HG03175 (cell line): ENCODE data around the gene LTBP1.
"Not testable (repeated sequence)": the region's sequence is repeated elsewhere in the genome, so short reads cannot be mapped to it uniquely, and the experiment has no call there.

ENCODE experiments used
- ATAC-seq: cut with Tn5 transposase; IDR thresholded peaks from one replicate; pipeline ENCODE4 v1.9.1; 2021; ENCODE audit warnings: mild to moderate bottlenecking, moderate library complexity; ENCODE audit not compliant: unreplicated experiment

LTBP1 gene

DNA sequence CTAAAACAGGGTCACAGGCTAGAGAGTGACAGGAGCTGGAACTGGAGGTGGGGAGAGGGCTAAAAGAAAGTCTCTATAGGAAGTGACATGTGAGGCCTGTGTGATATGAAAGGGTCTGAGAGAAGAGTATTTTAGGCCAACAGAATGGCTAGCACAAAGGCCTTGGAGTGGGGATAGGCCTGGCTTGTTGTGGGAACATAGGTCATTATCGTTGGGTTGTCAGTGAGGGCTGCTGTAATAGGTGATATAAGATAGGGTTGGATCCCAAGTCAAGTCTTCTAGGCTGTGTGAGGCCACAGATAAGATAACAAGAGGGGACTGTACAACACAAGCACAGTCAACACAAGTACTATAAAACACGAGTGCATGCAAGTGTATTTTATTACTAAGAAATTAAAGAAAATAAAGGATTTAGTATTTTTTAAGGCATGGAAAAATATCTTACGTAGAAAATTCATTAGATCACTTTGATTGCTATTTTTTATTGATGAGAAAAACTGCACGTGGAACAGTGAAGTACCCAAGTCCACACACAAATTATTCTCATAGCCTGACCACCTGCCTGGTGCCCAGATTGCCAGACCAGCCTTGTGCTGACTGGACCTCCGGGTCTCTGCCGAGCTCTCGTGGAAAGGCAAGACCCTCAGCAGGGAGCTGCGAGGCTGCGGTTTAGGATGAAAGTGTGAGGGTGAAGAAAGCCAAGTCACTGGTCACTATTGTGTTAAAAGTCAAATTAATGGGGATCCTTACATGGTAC is 14.1 kb downstream of the LTBP1 start:
- ATAC-seq, result no peak

DNA sequence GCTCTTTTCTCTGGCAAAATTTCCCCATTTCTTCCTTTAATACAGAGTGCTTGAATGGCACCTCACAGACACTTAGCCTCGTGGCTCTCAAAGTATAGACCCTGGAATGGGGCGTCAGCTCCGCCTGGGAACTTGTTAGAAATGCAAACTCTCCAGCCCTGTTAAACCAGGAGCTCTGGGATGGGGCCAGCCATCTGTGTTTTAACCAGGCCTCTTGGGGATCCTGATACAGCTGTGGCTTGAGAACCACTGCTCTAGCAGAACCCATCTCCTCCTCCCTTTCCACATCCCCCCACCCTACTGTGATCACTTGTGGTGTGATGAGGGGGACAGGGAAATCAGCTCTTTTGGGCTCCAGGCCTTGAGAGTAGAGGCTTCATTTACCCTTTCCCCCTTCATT is 15.9 kb downstream of the LTBP1 start:
- no peak for ATAC-seq

DNA sequence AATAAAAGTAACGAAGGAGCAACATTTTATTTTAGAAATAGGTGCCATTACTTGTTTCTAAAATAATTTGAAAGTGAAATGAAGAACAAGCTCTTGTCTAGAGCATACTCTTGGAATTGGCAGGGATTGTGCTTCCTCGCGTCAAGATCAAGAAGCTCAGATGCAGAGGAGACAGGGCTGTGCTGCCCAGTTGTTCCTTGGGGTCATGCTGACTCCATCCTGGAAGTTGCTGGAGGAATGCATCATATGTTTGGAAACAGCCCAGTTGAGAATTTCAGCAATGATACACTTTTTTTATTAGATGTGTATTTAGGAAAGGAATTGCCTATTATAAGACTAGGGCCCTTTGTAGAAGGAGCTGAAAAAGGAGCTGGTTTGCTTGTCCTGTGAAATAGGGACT is 17.2 kb downstream of the LTBP1 start:
- ATAC-seq, result no peak

DNA sequence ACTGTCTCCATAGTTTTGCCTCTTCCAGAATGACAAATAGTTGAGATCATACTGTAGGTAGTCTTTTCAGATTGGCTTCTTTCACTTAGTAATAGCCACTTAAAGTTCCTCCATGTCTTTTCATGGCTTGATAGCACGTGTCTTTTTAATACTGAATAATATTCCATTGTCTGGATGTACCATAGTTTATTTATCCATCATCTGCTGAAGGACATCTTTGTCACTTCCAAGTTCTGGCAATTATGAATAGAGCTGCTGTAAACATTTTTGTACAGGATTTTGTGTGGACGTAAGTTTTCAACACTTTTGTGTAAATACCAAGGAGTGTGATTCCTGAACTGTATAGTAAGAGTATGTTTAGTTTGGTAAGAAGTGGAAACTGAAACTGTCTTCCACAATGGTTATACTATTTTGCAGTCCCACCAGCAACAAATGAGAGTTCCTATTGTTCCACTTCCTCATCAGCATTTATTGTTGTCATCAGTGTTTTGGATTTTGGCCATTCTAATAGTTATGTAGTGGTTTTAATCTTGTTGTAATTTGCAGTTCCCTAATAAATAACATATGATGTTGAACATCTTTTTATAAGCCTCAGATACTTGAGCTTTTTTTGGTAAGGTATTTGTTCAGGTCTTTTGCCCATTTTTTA is 18.9 kb downstream of the LTBP1 start:
- ATAC-seq, result no peak

DNA sequence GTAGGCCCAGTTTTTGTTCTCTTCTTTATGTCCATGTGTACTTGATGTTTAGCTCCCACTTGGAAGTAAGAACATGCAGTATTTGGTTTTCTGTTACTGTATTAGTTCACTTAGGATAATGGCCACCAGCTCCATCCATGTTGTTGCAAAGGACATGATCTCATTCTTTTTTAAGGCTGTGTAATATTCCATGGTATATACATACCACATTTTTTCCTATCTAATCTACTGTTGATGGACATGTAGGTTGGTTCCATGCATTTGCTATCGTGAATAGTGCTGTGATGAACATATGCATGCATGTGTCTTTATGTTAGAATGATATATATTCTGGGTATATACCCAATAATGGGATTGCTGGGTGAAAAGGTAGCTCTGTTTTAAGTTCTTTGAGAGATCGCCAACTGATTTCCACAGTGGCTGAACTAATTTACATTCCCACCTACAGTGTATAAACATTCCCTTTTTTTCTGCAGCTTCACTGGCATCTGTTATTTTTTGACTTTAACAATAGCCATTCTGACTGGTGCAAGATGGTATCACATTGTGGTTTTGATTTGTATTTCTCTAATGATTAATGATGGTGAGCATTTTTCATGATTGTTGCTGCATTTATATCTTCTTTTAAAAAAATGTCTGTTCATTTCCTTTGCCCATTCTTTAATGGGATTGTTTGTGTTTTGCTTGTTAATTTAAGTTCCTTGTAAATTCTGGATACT is 22.9 kb downstream of the LTBP1 start:
- no peak for ATAC-seq

DNA sequence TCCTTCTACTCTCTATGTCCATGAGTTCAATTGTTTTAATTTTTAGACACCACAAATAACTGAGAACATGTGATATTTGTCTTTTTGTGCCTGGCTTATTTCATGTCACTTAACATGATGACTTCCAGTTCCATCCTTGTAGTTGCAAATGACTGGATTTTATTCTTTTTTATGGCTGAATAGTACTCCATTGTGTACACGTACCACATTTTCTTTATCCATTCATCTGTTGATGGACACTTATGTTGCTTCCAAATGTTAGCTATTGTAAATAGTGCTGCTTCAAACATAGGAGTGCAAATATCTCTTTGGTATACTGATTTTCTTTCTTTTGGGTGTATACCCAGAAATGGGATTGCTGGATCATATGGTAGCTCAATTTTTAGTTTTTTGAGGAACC is 27.0 kb downstream of the LTBP1 start:
- ATAC-seq, result not testable (repeated sequence)

DNA sequence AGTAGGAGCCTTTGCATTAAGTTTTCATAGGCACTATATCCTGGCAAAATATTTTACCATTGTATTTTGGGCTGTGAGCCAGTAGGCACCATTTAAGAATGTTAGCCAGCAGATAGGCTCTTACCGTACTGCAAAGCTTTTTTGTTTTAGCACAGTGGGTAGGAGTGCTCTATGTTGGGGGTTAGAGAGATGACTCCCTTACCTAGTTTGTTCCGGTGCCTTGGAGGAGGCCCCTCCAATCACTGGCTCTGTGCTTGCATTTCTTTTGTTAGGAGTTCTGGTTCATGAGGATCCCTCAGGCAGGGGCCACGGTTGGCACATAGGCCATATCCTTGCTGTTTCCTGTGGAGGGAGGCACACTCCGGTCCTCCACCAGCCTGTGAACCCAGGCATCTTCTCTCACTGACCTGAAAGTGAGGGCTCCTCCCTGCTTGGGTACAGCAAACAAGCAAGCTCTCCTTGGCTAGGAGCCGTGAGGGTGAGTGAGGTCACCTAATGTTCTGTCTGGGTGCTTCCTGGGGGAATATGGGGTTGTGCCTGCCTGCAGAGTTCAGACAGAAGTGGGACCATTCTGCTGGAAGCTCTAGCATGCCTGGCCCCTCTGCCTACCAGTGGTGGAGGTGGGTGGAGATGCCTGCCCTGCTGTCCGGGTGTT is 29.8 kb downstream of the LTBP1 start:
- no peak for ATAC-seq

DNA sequence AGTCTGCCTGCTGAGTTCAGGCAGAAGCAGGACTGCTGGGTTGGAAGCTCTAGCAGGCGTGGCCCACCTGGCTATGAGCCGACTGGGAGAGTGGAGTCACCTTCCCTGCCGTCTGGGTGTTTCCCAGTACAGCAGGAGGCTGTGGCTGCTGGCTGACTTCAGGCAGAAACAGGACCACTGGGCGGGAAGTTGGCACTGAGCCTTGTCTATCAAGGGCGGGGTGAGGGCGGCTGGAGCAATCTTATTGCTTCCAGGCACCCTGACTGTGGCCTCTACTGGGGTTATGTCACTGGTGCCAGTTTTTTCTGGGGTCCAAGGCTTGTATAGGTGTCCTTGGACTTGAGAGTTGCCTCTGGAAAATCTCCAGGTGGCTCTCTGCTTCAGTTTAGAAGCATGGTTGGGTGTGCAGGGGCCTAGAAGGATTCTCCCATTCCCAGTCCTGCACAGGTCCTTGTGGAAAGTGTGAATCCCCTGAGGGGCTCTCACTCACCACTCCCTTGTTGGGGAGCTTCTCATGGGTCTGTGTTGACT is 30.5 kb downstream of the LTBP1 start:
- ATAC-seq, result no peak

DNA sequence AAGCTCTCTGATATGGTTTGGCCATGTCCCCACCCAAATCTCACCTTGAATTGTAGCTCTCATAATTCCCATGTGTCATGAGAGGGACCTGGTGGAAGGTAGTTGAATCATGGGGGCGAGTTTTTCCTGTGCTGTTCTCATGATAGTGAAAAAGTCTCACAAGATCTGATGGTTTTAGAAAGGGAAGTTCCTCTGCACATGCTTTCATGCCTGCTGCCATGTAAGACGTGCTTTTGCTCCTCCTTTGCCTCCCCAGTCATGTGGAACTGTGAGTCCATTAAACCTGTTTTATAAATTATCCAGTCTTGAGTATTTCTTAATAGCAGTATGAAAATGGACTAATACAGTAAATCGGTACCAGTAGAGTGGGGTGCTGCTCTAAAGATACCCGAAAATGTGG is 34.9 kb downstream of the LTBP1 start:
- no peak for ATAC-seq

DNA sequence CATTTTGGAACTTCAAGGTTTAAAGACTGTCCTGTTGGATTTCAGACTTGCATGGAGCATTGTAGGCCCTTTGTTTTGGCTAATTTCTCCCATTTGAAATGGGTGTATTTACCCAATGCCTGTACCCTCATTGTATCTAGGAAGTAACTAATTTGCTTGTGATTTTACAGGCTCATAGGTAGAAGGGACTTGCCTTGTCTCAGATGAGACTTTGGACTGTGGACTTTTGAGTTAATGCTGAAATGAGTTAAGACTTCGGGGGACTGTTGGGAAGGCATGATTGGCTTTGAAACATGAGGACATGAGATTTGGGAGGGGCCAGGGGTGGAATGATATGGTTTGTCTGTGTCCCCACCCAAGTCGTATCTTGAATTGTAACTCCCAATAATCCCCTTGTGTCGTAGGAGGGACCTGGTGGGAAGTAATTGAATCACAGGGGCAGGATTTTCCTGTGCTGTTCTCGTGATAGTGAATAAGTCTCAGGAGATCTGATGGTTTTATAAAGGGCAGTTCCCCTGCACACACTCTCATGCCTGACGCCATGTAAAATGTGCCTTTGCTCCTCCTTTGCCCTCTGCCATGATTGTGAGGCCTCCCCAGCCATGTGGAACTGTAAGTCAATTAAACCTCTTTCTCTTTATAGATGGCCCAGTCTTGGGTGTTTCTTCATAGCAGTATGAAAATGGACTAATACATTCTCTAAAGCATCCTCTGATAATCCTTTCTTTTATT is 36.6 kb downstream of the LTBP1 start:
- not testable (repeated sequence) for ATAC-seq

DNA sequence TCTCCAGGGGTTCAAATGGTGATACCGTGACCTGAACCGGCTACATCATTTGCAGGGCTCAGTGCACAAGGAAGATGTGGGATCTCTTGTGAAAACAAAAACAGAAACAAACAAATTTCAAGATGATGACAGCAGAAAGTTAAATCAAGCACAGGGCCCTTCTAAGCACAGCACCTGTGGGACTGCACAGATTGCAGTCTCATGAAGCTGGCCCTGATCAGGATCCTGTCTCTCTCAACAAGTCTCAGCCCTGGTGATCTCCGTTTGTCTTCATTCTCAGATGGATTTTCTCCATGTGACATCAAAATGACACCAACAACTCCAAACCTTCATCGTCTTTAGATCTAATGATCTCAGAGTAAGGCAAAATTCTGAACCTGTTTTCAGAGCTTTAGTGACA is 39.7 kb downstream of the LTBP1 start:
- ATAC-seq, result no peak

DNA sequence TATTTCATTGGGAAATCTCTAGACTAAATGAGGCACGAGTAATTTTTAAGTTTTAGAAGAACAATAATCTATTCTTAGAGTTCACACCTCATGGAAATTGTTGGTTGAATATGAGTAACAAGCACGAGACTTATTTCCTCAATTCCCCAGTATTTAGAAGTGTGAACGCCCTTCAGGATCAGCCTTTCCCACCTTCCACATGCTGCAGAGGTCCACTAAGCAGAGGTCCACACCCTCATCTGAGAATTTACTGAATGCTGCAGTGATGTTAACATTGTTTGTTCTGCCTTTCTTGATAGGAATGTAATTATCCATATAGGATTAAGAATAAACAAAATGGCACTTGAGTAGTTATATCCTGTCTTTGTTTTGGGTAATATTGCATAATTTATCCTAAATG is 41.8 kb downstream of the LTBP1 start:
- no peak for ATAC-seq

DNA sequence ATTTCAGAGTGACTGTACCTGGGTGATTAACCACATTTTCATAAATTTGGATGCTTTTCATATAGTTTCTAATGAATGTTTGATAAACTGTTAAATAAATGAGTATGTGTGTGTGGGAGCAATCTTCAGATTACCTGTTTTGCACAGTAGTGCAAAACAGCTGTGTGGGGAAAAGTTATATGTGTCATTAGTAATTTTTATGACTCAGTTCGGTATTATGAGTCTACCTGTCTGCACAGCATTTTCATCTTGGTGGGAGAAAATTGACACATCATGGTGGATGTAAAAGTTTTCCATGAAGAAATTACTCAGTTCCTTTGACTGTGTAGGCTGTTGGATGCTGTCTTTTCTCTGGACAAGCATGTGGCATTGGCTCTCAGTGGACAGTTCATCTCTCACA is 43.8 kb downstream of the LTBP1 start:
- ATAC-seq, result no peak

DNA sequence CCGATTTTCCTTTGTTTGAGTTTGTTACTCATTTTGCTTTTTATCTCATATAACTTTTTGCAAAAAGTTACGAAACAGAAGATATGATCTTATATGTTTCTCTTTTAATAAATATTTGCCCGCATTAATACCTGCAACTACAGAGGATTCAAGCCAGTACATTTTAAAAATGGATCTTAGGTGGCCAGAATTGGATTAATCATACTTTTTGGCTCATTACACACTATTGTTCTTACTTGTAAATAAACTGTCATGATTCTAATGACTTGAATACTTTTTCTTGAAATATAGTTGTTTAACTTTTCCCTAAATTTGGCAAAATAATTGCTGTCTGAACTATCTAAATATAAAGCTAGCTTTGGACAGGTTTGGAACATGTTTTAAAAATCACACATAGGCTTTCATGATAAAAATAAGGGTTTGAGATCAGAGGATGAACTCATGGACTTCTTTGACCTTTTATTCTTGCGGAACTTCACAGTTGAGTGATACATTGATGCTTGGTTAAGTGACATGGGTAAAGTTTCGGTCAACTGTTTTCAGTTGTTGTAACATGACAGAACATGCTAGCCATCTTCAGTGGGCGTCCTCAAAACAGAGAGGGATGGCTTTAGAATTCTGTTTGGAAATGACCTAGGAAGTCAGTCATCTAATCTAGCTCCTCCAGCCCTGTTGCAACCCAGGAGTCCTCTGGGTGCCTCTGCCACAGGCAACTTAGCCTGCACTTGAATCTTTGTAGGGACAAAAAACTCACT is 44.5 kb downstream of the LTBP1 start:
- ATAC-seq, result no peak

DNA sequence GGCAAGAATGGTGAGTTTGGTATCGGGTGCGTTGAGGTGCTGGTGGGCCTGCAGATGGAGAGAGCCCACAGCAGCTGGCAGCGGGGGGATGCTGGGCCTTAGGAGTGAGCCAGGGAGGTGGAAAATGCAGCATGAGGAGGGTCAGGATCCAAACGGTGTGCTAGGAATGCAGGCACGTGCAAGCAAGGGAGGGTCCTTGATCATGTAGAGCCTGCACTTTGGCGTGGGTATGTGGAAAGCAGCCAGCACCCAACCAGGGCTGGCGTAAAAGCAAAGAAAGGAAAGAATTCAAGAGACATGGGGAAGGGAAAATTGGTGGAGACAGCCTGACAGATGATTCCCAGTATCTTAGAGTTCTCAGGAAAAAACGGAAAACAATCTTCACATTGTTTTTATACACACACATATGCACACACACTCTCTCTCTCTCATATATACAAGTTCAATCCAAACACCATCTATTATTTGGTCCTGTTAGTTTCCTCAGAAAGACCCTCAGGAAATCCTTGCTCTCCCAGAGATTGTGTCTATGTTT is 46.3 kb downstream of the LTBP1 start:
- ATAC-seq, result no peak

DNA sequence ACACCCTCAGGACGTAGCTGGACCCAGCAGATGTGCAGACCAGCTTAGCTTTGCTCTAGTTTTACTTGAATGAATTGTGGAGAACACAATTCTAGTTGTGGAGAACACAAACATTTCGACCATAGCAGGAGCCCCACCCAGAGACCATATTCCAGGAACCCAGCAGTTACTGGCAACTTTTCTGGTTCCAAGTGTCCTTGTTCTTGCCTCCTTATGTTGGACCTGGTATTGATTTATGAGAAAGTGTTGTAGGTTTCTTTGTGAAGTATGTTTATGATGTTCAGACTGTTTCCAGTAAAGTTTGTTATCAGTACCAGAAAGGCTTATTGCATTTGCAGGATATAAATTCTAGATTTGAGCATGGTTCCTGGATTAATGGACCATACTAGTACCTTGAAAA is 51.0 kb downstream of the LTBP1 start:
- no peak for ATAC-seq

DNA sequence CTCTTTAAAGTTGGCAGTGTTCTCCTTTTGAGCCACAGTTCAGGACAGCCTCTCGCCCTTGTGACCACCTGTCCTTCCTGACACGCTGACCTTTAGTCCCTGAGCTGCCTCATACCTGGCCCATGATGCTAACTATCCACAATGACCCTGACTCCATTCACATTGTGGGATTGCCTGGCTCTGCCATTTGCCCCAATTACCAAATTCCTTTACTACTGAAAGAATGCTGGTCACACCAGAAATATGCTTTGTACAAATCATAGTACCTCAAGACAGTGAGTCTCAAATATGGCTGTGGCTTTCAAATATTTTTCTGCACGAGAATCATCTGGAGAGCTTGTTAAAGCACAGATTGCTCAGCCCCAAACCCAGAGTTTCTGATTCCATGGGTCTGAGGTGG is 54.2 kb downstream of the LTBP1 start:
- ATAC-seq, result no peak

DNA sequence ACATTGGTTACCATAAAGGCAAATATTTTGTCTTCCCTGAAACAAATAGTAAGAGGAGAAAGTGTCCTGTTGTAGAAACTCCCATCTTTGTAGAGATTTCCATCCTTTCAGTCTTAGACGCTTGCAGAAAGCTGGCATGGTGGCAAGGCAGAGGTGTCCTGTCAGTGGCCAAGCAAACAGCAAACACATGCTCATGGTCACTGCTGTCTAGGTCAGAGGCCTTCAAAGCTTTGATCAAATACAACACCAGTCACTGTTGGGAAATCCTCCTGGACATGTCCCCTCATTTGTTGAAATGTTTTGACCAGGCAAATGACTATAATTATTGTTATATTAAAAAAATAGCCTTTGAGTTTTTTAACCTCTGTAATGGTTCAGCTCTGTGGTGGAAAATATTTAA is 55.1 kb downstream of the LTBP1 start:
- no peak for ATAC-seq

DNA sequence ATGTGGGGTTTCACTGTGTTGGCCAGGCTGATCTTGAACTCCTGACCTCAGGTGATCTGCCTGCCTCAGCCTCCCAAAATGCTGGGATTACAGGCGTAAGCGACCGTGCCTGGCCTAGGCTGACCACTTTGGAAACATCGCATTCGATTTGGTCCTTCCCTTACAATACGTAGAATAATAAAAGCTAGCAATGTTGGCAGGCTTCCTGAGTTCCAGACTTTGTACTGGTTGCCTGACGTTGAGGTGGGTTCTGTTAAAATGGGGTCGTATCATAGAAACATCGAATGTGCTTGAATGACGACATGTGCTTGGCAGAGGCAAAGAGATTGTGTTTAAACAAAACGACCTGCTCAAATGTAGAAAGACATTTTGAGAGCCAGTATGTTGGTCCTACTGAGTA is 56.1 kb downstream of the LTBP1 start:
- no peak for ATAC-seq

DNA sequence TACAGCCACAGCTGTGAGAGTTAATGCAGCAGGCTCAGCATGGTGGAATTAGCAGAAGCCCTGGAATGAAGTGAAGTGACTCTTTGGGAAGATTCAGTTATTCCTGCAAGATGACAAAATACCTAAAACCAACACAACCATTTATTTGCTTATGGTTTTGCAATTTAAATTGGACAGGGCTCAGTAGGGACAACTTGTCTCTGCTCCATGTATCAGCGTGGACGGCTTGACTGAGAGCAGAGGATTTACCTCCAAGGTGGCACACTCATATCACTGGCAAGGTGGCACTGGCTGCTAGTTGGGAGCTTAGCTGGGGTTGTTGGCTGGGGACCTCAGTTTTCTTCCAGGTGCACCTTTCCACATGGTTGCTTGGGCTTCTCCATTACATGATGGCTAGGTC is 58.3 kb downstream of the LTBP1 start:
- ATAC-seq, result no peak
